HL-60/S4 treated with retinoic acid at 250 ng/mL for 4 days and 3 days (cell line): ENCODE data around the gene KCNQ2.

ENCODE experiments used
- in situ Hi-C: fragments of 300-500 bp; cut with MboI; formaldehyde crosslinking; loops from 2 replicates; pipeline ENCODE4 v1.7.0; 2022; ENCODE audit warnings: low sequenced_read_pairs

KCNQ2 gene

GRCh38 chr20:63361519-63362435 lies 110.7 kb downstream of the KCNQ2 start:
- in situ Hi-C loops: no loop called here

DNA sequence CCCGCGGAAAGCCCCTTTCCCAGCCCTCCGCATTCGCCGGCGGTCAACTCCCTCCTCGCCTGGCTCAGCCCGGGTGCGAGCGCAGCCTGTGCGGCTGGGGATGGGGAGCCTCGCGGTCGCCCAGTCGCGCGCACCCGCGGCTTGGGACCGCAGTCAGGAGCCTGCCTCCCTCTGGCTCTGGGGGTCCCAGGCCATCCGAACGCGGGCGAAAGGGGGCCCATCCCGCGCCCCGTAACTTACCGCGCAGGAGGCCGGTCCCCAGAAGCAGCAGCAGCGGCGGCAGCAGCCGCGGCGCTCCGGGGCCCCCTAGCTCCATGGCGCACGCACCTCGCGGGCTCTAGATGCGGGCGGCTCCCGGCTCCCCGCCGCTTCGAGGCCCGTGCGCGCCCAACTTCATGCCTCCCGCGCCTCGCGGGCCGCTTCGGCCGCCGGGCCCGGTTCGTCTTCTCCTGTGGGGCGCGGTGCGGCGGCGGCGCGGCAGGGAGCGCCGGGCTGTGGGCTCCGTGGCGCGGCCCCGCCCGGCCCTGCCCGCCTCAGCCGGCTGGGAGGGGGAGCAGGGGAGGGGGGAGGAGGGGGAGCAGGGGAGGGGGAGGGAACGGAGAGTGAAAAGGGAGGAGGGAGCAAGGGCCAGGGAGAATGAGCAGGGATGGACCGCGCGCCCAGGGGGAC lies 111.5 kb downstream of the KCNQ2 start, which contains the start of gene CHRNA4:
TSS of gene CHRNA4 (minus strand) at position 500 of the 669 bp plus-strand sequence. CDS start at position 316, 184 bp downstream.
- in situ Hi-C loops: no loop called here

DNA sequence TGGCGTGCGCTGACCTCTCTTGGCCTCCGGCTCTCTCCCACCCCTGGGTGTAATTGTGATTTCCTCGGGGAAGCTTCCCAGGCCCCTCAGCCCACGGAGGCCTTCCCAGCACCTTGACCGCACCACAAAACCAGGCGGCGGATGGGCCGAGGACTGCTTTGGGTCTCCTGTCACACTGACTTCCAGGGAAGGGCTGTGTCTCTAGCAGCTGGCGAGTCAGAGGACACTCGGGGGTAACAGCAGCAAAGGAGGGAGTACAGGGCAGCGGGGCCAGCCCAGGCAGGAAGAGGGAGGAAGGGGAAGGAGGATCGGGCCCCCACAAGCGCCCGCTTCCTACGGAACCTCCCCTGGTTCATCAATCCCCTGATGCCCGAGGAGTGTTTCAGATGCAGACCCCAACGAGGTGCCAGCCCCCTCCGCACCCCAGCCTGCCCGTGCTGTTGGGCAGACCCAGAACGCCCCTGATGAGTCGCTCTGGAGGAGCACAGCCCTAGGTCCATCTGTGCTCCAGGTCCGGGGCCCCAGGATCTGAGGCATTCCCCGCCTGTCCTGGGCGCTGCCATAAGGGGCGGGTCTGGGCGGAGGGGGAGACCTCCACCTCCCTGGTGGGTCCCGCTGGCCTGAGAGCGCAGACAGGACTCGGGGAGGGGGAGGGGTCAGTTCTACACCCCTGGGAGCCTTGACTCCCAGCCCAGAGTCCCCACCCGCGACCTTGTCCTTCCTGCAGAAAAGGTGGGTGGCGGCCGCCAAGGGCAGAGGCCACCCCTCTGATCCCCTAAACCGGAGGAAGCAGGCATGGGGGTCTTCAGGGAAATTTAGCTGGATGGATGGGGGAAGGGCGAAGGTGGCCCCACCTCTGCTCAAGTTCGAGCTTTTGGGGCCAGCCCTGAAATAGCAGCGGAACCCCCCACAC lies 112.3 kb downstream of the KCNQ2 start:
- in situ Hi-C loops: no loop called here

- in situ Hi-C loops: no loop called here
These were observed 113.1 kb downstream of the KCNQ2 start for GRCh38 chr20:63359164-63359934.

- in situ Hi-C loops: no loop called here
These were observed 114.2 kb downstream of the KCNQ2 start for GRCh38 chr20:63357921-63358905.

DNA sequence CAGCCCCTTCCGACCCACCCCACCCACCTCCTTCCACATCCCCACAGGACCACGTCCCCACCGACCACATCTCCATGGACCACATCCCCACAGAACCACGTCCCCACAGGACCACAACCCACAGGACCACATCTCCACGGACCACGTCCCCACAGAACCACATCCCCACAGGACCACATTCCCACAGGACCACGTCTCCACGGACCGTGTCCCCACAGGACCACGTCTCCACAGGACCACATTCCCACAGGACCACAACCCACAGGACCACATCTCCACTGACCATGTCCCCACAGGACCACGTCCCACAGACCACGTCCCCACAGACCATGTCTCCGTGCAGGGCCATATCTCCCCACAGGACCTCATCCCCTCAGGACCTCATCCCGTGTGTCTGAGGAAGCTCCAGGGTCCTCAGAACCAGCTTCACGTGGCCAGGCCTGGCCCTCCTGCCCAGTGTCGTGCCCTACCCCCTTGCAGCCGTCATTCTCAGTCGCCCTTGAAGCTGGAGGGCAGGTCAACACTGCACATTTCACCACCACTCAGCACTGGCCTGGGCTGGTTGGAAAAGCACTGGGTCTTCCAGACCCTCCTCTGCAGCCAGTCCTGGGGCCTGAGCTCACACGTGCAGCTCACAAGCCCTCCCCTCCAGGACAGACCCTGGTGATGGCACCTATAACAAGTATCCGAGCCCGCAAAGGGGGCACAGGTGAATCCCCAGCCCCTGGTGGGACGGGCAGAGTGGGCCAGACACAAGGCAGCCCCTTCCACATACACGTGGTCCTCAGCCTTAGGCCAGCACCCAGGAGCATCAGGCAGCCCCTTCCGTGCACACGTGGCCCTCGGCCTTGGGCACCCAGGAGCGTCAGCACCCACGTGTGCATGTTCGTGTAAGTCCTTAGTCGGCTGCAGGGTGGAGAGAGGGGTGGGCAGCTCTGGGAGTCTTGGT lies 115.2 kb downstream of the KCNQ2 start:
- in situ Hi-C loops: no loop called here

- in situ Hi-C loops: no loop called here
These were observed 115.9 kb downstream of the KCNQ2 start for GRCh38 chr20:63356511-63356910.

GRCh38 chr20:63355781-63356295 lies 116.6 kb downstream of the KCNQ2 start:
- in situ Hi-C loops: no loop called here

DNA sequence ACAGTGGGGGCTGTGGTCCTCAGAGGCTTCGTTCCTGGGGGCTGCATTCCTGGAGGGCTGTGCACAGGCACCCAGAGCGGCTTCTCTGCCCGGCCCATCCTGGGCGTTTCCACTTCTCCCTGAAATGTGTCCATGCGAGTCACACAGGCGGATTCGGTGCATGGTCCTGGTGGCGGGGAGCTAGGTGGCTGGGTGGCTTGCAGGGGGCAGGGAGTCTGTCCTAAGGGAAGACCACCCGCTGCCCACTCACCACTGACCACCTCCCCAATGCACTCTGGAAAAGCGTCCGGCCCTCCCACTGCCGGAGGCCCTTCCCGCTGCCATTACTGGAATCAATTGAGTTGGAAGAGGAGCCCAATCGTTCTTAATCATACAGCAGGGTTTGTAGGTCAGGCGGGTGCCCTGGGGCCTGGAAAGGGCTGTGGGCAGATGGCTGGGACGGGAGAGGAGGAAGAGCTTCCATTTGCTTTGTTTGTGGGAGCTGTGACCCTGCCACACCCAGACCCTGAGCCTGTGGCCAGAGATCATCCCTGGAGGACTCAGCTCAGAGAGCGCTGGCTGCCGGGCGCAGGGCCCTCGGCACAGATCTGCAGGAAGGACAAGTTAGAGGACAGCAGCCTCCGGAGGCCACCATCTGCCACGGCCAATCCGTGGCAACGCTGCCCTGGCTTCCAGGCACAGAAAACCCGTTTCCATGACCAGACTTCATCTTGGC lies 117.7 kb downstream of the KCNQ2 start:
- in situ Hi-C loops: no loop called here

- in situ Hi-C loops: no loop called here
These were observed 119.6 kb downstream of the KCNQ2 start for GRCh38 chr20:63352811-63353221.

- in situ Hi-C loops: no loop called here
These were observed 120.5 kb downstream of the KCNQ2 start for GRCh38 chr20:63351811-63352591.

- in situ Hi-C loops: no loop called here
These were observed 121.1 kb downstream of the KCNQ2 start for GRCh38 chr20:63351326-63351700.

- in situ Hi-C loops: no loop called here
These were observed 121.7 kb downstream of the KCNQ2 start for GRCh38 chr20:63350597-63351325.
